SK-N-SH (cell line): ENCODE results near the gene CYTH4.

Experiments used
- CHD2 ChIP-seq: fragments of 150-350 bp; IDR thresholded peaks from 2 replicates; pipeline ENCODE4 v1.6.1; 2018; ENCODE audit warnings: low read length; ENCODE audit not compliant: partially characterized antibody
- EP300 ChIP-seq, 2 experiments: IDR thresholded peaks; 2 replicates each; pipeline versions ENCODE4 v1.4.0 to v1.6.1; 2012; ENCODE audit warnings: borderline replicate concordance in 1 of 2, low read depth in 1 of 2, low read length in 1 of 2
- FOXJ3 ChIP-seq: sonication (generic); formaldehyde crosslinking; IDR thresholded peaks from 2 replicates; pipeline ENCODE4 v1.5.1; 2020; ENCODE audit warnings: mild to moderate bottlenecking, missing genetic modification reagents
- JUND ChIP-seq: IDR thresholded peaks from 2 replicates; pipeline ENCODE4 v1.4.0; 2012
- NRF1 ChIP-seq: IDR thresholded peaks from 2 replicates; pipeline ENCODE4 v1.6.1; 2012; ENCODE audit warnings: low read depth, mild to moderate bottlenecking, low read length
- POLR2AphosphoS5 ChIP-seq: IDR thresholded peaks from 2 replicates; pipeline ENCODE4 v1.6.1; 2012; ENCODE audit warnings: low read depth, low read length
- SIN3A ChIP-seq: IDR thresholded peaks from 2 replicates; pipeline ENCODE4 v1.6.1; 2012; ENCODE audit warnings: low read depth, mild to moderate bottlenecking, low read length, moderate library complexity, borderline replicate concordance
- TAF1 ChIP-seq: IDR thresholded peaks from 2 replicates; pipeline ENCODE4 v1.6.1; 2012; ENCODE audit warnings: low read depth, mild to moderate bottlenecking, low read length, moderate library complexity, borderline replicate concordance
- YY1 ChIP-seq: IDR thresholded peaks from 2 replicates; pipeline ENCODE4 v1.4.0; 2012; ENCODE audit warnings: low read depth, mild to moderate bottlenecking
- TF ChIP-seq, protein P1 (sequence below): fragments of 200-600 bp; sonication (generic); IDR thresholded peaks from 2 replicates; pipeline ENCODE4 v1.6.1; 2017; ENCODE audit warnings: antibody characterized with exemption, mild to moderate bottlenecking, moderate library complexity
- TF ChIP-seq, protein P2 (sequence below): IDR thresholded peaks from 2 replicates; pipeline ENCODE4 v1.6.1; 2012; ENCODE audit warnings: mild to moderate bottlenecking, low read depth, low read length, moderate library complexity
- TF ChIP-seq, protein P3 (sequence below): IDR thresholded peaks from 2 replicates; pipeline ENCODE4; 2012
- TF ChIP-seq, protein P4 (sequence below): IDR thresholded peaks from 2 replicates; pipeline ENCODE4 v1.4.0; 2012; ENCODE audit warnings: low read depth
- TF ChIP-seq, protein P5 (sequence below): fragments of 150-350 bp; IDR thresholded peaks from 2 replicates; pipeline ENCODE4 v1.6.1; 2016; ENCODE audit warnings: mild to moderate bottlenecking, low read depth, low read length

DNA sequence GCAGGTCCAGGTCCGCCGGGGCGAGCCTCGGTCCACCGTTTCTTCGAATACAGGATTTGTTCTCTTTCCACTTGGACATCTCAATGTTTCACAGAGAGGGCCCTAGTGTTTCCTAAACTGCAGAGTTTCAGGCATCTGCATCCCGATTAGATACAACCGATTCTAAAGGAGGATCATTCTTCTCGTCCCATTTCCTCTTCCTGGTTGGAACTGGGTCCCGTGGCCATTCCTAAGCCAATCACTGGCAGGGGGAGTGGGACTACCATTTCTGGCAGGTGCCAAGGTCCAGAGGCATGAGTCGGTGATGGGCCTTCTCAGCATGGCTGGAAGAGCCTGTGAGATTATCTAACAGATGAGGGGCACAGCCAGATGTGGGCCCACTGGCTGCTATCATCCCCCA, 76.1 kb downstream of the CYTH4 start:
- TF ChIP-seq, protein P1, sequence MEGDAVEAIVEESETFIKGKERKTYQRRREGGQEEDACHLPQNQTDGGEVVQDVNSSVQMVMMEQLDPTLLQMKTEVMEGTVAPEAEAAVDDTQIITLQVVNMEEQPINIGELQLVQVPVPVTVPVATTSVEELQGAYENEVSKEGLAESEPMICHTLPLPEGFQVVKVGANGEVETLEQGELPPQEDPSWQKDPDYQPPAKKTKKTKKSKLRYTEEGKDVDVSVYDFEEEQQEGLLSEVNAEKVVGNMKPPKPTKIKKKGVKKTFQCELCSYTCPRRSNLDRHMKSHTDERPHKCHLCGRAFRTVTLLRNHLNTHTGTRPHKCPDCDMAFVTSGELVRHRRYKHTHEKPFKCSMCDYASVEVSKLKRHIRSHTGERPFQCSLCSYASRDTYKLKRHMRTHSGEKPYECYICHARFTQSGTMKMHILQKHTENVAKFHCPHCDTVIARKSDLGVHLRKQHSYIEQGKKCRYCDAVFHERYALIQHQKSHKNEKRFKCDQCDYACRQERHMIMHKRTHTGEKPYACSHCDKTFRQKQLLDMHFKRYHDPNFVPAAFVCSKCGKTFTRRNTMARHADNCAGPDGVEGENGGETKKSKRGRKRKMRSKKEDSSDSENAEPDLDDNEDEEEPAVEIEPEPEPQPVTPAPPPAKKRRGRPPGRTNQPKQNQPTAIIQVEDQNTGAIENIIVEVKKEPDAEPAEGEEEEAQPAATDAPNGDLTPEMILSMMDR = no peak
- TF ChIP-seq CHD2 (no peak), FOXJ3 (CRISPR knock-in tag) (no peak), POLR2AphosphoS5 (no peak), EP300 (IDR thresholded peaks at IDR 0.05; ENCODE audit: borderline replicate concordance in 1 of 2, low read depth in 1 of 2, low read length in 1 of 2) (no peak), JUND (no peak), YY1 (no peak), SIN3A (no peak), NRF1 (no peak), TAF1 (no peak)
- TF ChIP-seq, protein P2, sequence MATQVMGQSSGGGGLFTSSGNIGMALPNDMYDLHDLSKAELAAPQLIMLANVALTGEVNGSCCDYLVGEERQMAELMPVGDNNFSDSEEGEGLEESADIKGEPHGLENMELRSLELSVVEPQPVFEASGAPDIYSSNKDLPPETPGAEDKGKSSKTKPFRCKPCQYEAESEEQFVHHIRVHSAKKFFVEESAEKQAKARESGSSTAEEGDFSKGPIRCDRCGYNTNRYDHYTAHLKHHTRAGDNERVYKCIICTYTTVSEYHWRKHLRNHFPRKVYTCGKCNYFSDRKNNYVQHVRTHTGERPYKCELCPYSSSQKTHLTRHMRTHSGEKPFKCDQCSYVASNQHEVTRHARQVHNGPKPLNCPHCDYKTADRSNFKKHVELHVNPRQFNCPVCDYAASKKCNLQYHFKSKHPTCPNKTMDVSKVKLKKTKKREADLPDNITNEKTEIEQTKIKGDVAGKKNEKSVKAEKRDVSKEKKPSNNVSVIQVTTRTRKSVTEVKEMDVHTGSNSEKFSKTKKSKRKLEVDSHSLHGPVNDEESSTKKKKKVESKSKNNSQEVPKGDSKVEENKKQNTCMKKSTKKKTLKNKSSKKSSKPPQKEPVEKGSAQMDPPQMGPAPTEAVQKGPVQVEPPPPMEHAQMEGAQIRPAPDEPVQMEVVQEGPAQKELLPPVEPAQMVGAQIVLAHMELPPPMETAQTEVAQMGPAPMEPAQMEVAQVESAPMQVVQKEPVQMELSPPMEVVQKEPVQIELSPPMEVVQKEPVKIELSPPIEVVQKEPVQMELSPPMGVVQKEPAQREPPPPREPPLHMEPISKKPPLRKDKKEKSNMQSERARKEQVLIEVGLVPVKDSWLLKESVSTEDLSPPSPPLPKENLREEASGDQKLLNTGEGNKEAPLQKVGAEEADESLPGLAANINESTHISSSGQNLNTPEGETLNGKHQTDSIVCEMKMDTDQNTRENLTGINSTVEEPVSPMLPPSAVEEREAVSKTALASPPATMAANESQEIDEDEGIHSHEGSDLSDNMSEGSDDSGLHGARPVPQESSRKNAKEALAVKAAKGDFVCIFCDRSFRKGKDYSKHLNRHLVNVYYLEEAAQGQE = no peak
- TF ChIP-seq, protein P3, sequence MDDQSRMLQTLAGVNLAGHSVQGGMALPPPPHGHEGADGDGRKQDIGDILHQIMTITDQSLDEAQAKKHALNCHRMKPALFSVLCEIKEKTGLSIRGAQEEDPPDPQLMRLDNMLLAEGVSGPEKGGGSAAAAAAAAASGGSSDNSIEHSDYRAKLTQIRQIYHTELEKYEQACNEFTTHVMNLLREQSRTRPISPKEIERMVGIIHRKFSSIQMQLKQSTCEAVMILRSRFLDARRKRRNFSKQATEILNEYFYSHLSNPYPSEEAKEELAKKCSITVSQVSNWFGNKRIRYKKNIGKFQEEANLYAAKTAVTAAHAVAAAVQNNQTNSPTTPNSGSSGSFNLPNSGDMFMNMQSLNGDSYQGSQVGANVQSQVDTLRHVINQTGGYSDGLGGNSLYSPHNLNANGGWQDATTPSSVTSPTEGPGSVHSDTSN = no peak
- TF ChIP-seq, protein P4, sequence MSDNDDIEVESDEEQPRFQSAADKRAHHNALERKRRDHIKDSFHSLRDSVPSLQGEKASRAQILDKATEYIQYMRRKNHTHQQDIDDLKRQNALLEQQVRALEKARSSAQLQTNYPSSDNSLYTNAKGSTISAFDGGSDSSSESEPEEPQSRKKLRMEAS = no peak
- TF ChIP-seq, protein P5, sequence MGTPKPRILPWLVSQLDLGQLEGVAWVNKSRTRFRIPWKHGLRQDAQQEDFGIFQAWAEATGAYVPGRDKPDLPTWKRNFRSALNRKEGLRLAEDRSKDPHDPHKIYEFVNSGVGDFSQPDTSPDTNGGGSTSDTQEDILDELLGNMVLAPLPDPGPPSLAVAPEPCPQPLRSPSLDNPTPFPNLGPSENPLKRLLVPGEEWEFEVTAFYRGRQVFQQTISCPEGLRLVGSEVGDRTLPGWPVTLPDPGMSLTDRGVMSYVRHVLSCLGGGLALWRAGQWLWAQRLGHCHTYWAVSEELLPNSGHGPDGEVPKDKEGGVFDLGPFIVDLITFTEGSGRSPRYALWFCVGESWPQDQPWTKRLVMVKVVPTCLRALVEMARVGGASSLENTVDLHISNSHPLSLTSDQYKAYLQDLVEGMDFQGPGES = no peak
